ENCODE results near the gene MOCS3.

MOCS3 gene

GRCh38 chr20:51011479-51011878, 52.9 kb downstream of the MOCS3 start:
- in situ Hi-C loops (cut with HindIII; ENCODE audit: low pct_unique_long_range_greater_than_20kb, low sequenced_read_pairs) = no loop called here
- DNase-seq (ENCODE audit: low read depth in 1 of 2, low spot score in 1 of 2) = no peak
- TF ChIP-seq JUND (IDR thresholded peaks at IDR 0.05; ENCODE audit: low read depth) = no peak

DNA sequence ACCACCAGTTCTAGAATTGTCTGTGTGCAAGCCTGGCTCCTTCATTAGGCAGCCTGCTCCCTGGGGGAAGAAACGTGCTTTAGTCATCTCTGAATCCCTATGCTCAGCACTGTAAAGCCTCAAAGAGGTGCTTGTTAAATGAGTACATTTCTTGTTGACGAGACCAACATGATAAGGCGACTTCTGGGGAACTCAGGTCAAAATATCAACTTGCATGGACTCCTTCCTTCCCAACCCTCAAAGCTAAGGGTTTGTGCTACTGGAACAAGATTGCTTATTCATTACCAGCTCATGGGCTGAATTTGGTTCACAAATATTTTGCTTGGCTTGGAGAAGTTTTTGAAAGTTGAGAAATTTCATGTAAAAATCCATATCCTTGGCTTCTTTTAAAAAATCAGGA, 53.7 kb downstream of the MOCS3 start:
- in situ Hi-C loops (cut with HindIII; ENCODE audit: low pct_unique_long_range_greater_than_20kb, low sequenced_read_pairs) = no loop called here
- no peak for DNase-seq (ENCODE audit: low read depth in 1 of 2, low spot score in 1 of 2)
- no peak for TF ChIP-seq JUND (IDR thresholded peaks at IDR 0.05; ENCODE audit: low read depth)
